ENCODE results near the gene ZNF664. TPM values are rescaled to one million over a fixed set of nuclear protein-coding genes. Genes with fewer than 3 reads are reported as not detected.

Gene ZNF664
- polyA plus RNA-seq, 1 donor from 2014 or later = 146 TPM

GRCh38 chr12:124032265-124032886 lies 59.4 kb downstream of the ZNF664 start:
- H3K4me3 ChIP-seq (ENCODE audit: low read length) = no peak overlapping the region
- H3K9me2 ChIP-seq (ENCODE audit: insufficient read depth, low read length) = no peaks in the 10 kb centered on the region
- H3K27ac ChIP-seq (ENCODE audit: low read length) = no peak overlapping the region
- no peaks in the 10 kb centered on the region for H3K36me3 ChIP-seq (ENCODE audit: insufficient read depth, low read length)
- no peaks in the 10 kb centered on the region for H3K79me2 ChIP-seq (replicated peaks; ENCODE audit: insufficient read depth, low read length)
- no peak overlapping the region for H3K9ac ChIP-seq (ENCODE audit: low read length)
- H3K27me3 ChIP-seq (ENCODE audit: insufficient read depth, low read depth, low read length) = no peaks in the 10 kb centered on the region
- TF ChIP-seq SMC3 (conservative IDR thresholded peaks at IDR 0.05; ENCODE audit: poor library complexity) = peak; percentile 62
- TF ChIP-seq MXI1 (conservative IDR thresholded peaks at IDR 0.05; ENCODE audit: poor library complexity, severe bottlenecking) = no peak
- no peak for TF ChIP-seq POLR2AphosphoS5 (IDR thresholded peaks at IDR 0.05)
- TF ChIP-seq TAF1 (IDR thresholded peaks at IDR 0.05; ENCODE audit: low read depth) = no peak
- TF ChIP-seq EP300 (conservative IDR thresholded peaks at IDR 0.05; ENCODE audit: poor library complexity, severe bottlenecking) = no peak
- TF ChIP-seq, protein P1, sequence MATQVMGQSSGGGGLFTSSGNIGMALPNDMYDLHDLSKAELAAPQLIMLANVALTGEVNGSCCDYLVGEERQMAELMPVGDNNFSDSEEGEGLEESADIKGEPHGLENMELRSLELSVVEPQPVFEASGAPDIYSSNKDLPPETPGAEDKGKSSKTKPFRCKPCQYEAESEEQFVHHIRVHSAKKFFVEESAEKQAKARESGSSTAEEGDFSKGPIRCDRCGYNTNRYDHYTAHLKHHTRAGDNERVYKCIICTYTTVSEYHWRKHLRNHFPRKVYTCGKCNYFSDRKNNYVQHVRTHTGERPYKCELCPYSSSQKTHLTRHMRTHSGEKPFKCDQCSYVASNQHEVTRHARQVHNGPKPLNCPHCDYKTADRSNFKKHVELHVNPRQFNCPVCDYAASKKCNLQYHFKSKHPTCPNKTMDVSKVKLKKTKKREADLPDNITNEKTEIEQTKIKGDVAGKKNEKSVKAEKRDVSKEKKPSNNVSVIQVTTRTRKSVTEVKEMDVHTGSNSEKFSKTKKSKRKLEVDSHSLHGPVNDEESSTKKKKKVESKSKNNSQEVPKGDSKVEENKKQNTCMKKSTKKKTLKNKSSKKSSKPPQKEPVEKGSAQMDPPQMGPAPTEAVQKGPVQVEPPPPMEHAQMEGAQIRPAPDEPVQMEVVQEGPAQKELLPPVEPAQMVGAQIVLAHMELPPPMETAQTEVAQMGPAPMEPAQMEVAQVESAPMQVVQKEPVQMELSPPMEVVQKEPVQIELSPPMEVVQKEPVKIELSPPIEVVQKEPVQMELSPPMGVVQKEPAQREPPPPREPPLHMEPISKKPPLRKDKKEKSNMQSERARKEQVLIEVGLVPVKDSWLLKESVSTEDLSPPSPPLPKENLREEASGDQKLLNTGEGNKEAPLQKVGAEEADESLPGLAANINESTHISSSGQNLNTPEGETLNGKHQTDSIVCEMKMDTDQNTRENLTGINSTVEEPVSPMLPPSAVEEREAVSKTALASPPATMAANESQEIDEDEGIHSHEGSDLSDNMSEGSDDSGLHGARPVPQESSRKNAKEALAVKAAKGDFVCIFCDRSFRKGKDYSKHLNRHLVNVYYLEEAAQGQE (IDR thresholded peaks at IDR 0.05; ENCODE audit: borderline replicate concordance) = no peak
- TF ChIP-seq RAD21 (conservative IDR thresholded peaks at IDR 0.05) = peak; percentile 54
- no peak for TF ChIP-seq EZH2 (IDR thresholded peaks at IDR 0.05; ENCODE audit: borderline replicate concordance, insufficient read depth, low read length, poor library complexity, severe bottlenecking)
- peak; percentile 65 for TF ChIP-seq CTCF (IDR thresholded peaks at IDR 0.05; ENCODE audit: poor library complexity, severe bottlenecking)
- no peak overlapping the region for H3K4me2 ChIP-seq (ENCODE audit: low read length)
- H4K20me1 ChIP-seq (ENCODE audit: insufficient read depth) = no peaks in the 10 kb centered on the region
- H2AFZ ChIP-seq (ENCODE audit: low read depth, low read length) = no peak overlapping the region
- no peaks in the 10 kb centered on the region for H3F3A ChIP-seq (ENCODE audit: insufficient read depth, low read length, poor library complexity, severe bottlenecking)
- no peaks in the 10 kb centered on the region for H3K9me3 ChIP-seq (ENCODE audit: low read length)

DNA sequence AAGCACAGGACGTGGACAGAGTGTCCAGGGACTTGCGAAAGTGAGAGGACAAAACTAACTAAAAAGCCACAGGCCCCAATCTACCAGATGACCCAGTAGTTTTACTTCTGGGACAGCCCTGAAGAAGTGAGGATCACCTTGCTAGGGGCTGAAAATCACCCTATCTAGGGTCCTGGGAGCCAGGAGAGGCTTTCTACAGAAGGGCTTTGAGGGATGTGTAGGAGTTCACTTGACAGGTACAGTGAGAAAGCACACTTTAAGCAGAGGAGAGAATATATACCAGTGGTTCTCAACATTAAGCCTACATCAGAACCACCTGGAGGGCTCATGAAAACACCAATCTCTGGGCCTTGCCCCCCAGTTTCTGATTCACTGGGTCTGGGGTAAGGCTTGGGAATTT lies 60.8 kb downstream of the ZNF664 start:
- no peaks in the 10 kb centered on the region for H3K9me3 ChIP-seq (ENCODE audit: low read length)
- H4K20me1 ChIP-seq (ENCODE audit: insufficient read depth) = no peaks in the 10 kb centered on the region
- H3K27ac ChIP-seq (ENCODE audit: low read length) = no peak overlapping the region
- no peaks in the 10 kb centered on the region for H3K9me2 ChIP-seq (ENCODE audit: insufficient read depth, low read length)
- TF ChIP-seq MXI1 (conservative IDR thresholded peaks at IDR 0.05; ENCODE audit: poor library complexity, severe bottlenecking) = no peak
- TF ChIP-seq CTCF (IDR thresholded peaks at IDR 0.05; ENCODE audit: poor library complexity, severe bottlenecking) = no peak
- TF ChIP-seq POLR2AphosphoS5 (IDR thresholded peaks at IDR 0.05) = no peak
- TF ChIP-seq, protein P1 (IDR thresholded peaks at IDR 0.05; ENCODE audit: borderline replicate concordance) = no peak
- TF ChIP-seq TAF1 (IDR thresholded peaks at IDR 0.05; ENCODE audit: low read depth) = no peak
- no peak for TF ChIP-seq RAD21 (conservative IDR thresholded peaks at IDR 0.05)
- TF ChIP-seq EP300 (conservative IDR thresholded peaks at IDR 0.05; ENCODE audit: poor library complexity, severe bottlenecking) = no peak
- TF ChIP-seq SMC3 (conservative IDR thresholded peaks at IDR 0.05; ENCODE audit: poor library complexity) = no peak
- no peak for TF ChIP-seq EZH2 (IDR thresholded peaks at IDR 0.05; ENCODE audit: borderline replicate concordance, insufficient read depth, low read length, poor library complexity, severe bottlenecking)
- H3K36me3 ChIP-seq (ENCODE audit: insufficient read depth, low read length) = no peaks in the 10 kb centered on the region
- no peak overlapping the region for H3K9ac ChIP-seq (ENCODE audit: low read length)
- no peaks in the 10 kb centered on the region for H3K27me3 ChIP-seq (ENCODE audit: insufficient read depth, low read depth, low read length)
- no peaks in the 10 kb centered on the region for H3F3A ChIP-seq (ENCODE audit: insufficient read depth, low read length, poor library complexity, severe bottlenecking)
- no peaks in the 10 kb centered on the region for H3K79me2 ChIP-seq (replicated peaks; ENCODE audit: insufficient read depth, low read length)
- no peak overlapping the region for H3K4me3 ChIP-seq (ENCODE audit: low read length)
- no peak overlapping the region for H3K4me2 ChIP-seq (ENCODE audit: low read length)
- H2AFZ ChIP-seq (ENCODE audit: low read depth, low read length) = no peak overlapping the region
